Measurements from ENCODE around the gene LRRC8C.
A peak's percentile ranks its signal among the peaks of the same experiment; 100 is the strongest.

The LRRC8C gene

GRCh38 chr1:89739844-89740216, 106.9 kb downstream of the LRRC8C start:
- DNase-seq (ENCODE audit: low spot score in 2 of 2) (no peak), ATAC-seq (replicated peaks; ENCODE audit: extremely low read depth, poor library complexity, severe bottlenecking) (peak; percentile 73)
- Mint-ChIP-seq H3K9me3 (no peaks in the 10 kb centered on the region), H3K27me3 (no peaks in the 10 kb centered on the region), H3K36me3 (ENCODE audit: insufficient read depth) (peaks cover under 1% of the 10 kb centered on the region), H3K4me3 (peak overlapping the region; percentile 38), H3K4me1 (peaks cover 41% of the 10 kb centered on the region), H3K27ac (ENCODE audit: low read depth) (peak overlapping the region; percentile 87)

- ATAC-seq (replicated peaks; ENCODE audit: extremely low read depth, poor library complexity, severe bottlenecking) (no peak), DNase-seq (ENCODE audit: low spot score in 2 of 2) (no peak)
- H3K4me1 Mint-ChIP-seq, result peaks cover 54% of the 10 kb centered on the region
Measured at GRCh38 chr1:89743788-89744187, 110.9 kb downstream of the LRRC8C start.

GRCh38 chr1:89746424-89747149, 113.7 kb downstream of the LRRC8C start:
- no peak for DNase-seq (ENCODE audit: low spot score in 2 of 2)
- Mint-ChIP-seq H3K36me3 (ENCODE audit: insufficient read depth) (peaks cover 3% of the 10 kb centered on the region), H3K27ac (ENCODE audit: low read depth) (no peak overlapping the region), H3K4me3 (no peak overlapping the region), H3K4me1 (peaks cover 29% of the 10 kb centered on the region), H3K27me3 (no peaks in the 10 kb centered on the region), H3K9me3 (no peaks in the 10 kb centered on the region)
- ATAC-seq (replicated peaks; ENCODE audit: extremely low read depth, poor library complexity, severe bottlenecking), result no peak

More at GRCh38 chr1:89743788-89744187, 110.9 kb downstream of the LRRC8C start:
- no peaks in the 10 kb centered on the region for H3K27me3 Mint-ChIP-seq
- H3K27ac Mint-ChIP-seq (ENCODE audit: low read depth), result no peak overlapping the region
- H3K4me3 Mint-ChIP-seq, result no peak overlapping the region
- peaks cover 3% of the 10 kb centered on the region for H3K36me3 Mint-ChIP-seq (ENCODE audit: insufficient read depth)
- no peaks in the 10 kb centered on the region for H3K9me3 Mint-ChIP-seq

- H3K4me1 Mint-ChIP-seq, result peaks cover 53% of the 10 kb centered on the region
- H3K9me3 Mint-ChIP-seq, result no peaks in the 10 kb centered on the region
- no peaks in the 10 kb centered on the region for H3K36me3 Mint-ChIP-seq (ENCODE audit: insufficient read depth)
- ATAC-seq (replicated peaks; ENCODE audit: extremely low read depth, poor library complexity, severe bottlenecking), result no peak
- H3K27ac Mint-ChIP-seq (ENCODE audit: low read depth), result peak overlapping the region; percentile 67
- no peak overlapping the region for H3K4me3 Mint-ChIP-seq
- DNase-seq (ENCODE audit: low spot score in 2 of 2), result no peak
- H3K27me3 Mint-ChIP-seq, result no peaks in the 10 kb centered on the region
Measured at GRCh38 chr1:89753761-89754160, 120.8 kb downstream of the LRRC8C start.

- H3K36me3 Mint-ChIP-seq (ENCODE audit: insufficient read depth), result no peaks in the 10 kb centered on the region
- no peaks in the 10 kb centered on the region for H3K9me3 Mint-ChIP-seq
- DNase-seq (ENCODE audit: low spot score in 2 of 2) (no peak), ATAC-seq (replicated peaks; ENCODE audit: extremely low read depth, poor library complexity, severe bottlenecking) (no peak)
- H3K27me3 Mint-ChIP-seq, result no peaks in the 10 kb centered on the region
- no peak overlapping the region for H3K4me3 Mint-ChIP-seq
- peak overlapping the region; percentile 67 for H3K27ac Mint-ChIP-seq (ENCODE audit: low read depth)
- H3K4me1 Mint-ChIP-seq, result peaks cover 61% of the 10 kb centered on the region
Measured at GRCh38 chr1:89754518-89754917, 121.6 kb downstream of the LRRC8C start.

GRCh38 chr1:89755591-89755990, 122.7 kb downstream of the LRRC8C start:
- Mint-ChIP-seq H3K27me3 (no peaks in the 10 kb centered on the region), H3K36me3 (ENCODE audit: insufficient read depth) (no peaks in the 10 kb centered on the region), H3K4me1 (peaks cover 62% of the 10 kb centered on the region), H3K27ac (ENCODE audit: low read depth) (peak overlapping the region; percentile 67), H3K4me3 (no peak overlapping the region), H3K9me3 (no peaks in the 10 kb centered on the region)
- no peak for DNase-seq (ENCODE audit: low spot score in 2 of 2)
- no peak for ATAC-seq (replicated peaks; ENCODE audit: extremely low read depth, poor library complexity, severe bottlenecking)

- H3K27me3 Mint-ChIP-seq, result no peaks in the 10 kb centered on the region
- H3K4me3 Mint-ChIP-seq, result peak overlapping the region; percentile 56
- DNase-seq (ENCODE audit: low spot score in 2 of 2) (no peak), ATAC-seq (replicated peaks; ENCODE audit: extremely low read depth, poor library complexity, severe bottlenecking) (peak; percentile 64)
- peaks cover 72% of the 10 kb centered on the region for H3K4me1 Mint-ChIP-seq
- H3K36me3 Mint-ChIP-seq (ENCODE audit: insufficient read depth), result peaks cover 3% of the 10 kb centered on the region
- H3K27ac Mint-ChIP-seq (ENCODE audit: low read depth), result peak overlapping the region; percentile 85
- H3K9me3 Mint-ChIP-seq, result no peaks in the 10 kb centered on the region
Measured at GRCh38 chr1:89757532-89757931, 124.6 kb downstream of the LRRC8C start.

GRCh38 chr1:89758156-89758555, 125.2 kb downstream of the LRRC8C start:
- Mint-ChIP-seq H3K4me3 (peak overlapping the region; percentile 56), H3K4me1 (peaks cover 73% of the 10 kb centered on the region), H3K36me3 (ENCODE audit: insufficient read depth) (peaks cover 3% of the 10 kb centered on the region), H3K27me3 (no peaks in the 10 kb centered on the region), H3K9me3 (no peaks in the 10 kb centered on the region), H3K27ac (ENCODE audit: low read depth) (peak overlapping the region; percentile 85)
- DNase-seq (ENCODE audit: low spot score in 2 of 2) (no peak), ATAC-seq (replicated peaks; ENCODE audit: extremely low read depth, poor library complexity, severe bottlenecking) (no peak)

GRCh38 chr1:89759036-89759435, 126.1 kb downstream of the LRRC8C start:
- H3K4me3 Mint-ChIP-seq, result no peak overlapping the region
- H3K36me3 Mint-ChIP-seq (ENCODE audit: insufficient read depth), result peaks cover 6% of the 10 kb centered on the region
- DNase-seq (ENCODE audit: low spot score in 2 of 2) (no peak), ATAC-seq (replicated peaks; ENCODE audit: extremely low read depth, poor library complexity, severe bottlenecking) (no peak)
- peak overlapping the region; percentile 19 for H3K27ac Mint-ChIP-seq (ENCODE audit: low read depth)
- no peaks in the 10 kb centered on the region for H3K9me3 Mint-ChIP-seq
- H3K27me3 Mint-ChIP-seq, result no peaks in the 10 kb centered on the region
- H3K4me1 Mint-ChIP-seq, result peaks cover 75% of the 10 kb centered on the region

- Mint-ChIP-seq H3K27ac (ENCODE audit: low read depth) (no peak overlapping the region), H3K27me3 (no peaks in the 10 kb centered on the region), H3K9me3 (no peaks in the 10 kb centered on the region), H3K36me3 (ENCODE audit: insufficient read depth) (peaks cover 6% of the 10 kb centered on the region), H3K4me3 (no peak overlapping the region), H3K4me1 (peaks cover 63% of the 10 kb centered on the region)
- ATAC-seq (replicated peaks; ENCODE audit: extremely low read depth, poor library complexity, severe bottlenecking) (no peak), DNase-seq (ENCODE audit: low spot score in 2 of 2) (no peak)
Measured at GRCh38 chr1:89760496-89760895, 127.6 kb downstream of the LRRC8C start.

GRCh38 chr1:89761338-89761737, 128.4 kb downstream of the LRRC8C start:
- H3K27me3 Mint-ChIP-seq, result no peaks in the 10 kb centered on the region
- DNase-seq (ENCODE audit: low spot score in 2 of 2) (no peak), ATAC-seq (replicated peaks; ENCODE audit: extremely low read depth, poor library complexity, severe bottlenecking) (no peak)
- H3K36me3 Mint-ChIP-seq (ENCODE audit: insufficient read depth), result peaks cover 6% of the 10 kb centered on the region
- H3K4me3 Mint-ChIP-seq, result peak overlapping the region; percentile 75
- H3K9me3 Mint-ChIP-seq, result no peaks in the 10 kb centered on the region
- peaks cover 59% of the 10 kb centered on the region for H3K4me1 Mint-ChIP-seq
- H3K27ac Mint-ChIP-seq (ENCODE audit: low read depth), result peak overlapping the region; percentile 39

GRCh38 chr1:89761901-89762300, 129.0 kb downstream of the LRRC8C start:
- Mint-ChIP-seq H3K27ac (ENCODE audit: low read depth) (peak overlapping the region; percentile 39), H3K4me3 (peak overlapping the region; percentile 75)

GRCh38 chr1:89762386-89762778, 129.5 kb downstream of the LRRC8C start:
- Mint-ChIP-seq H3K27me3 (no peaks in the 10 kb centered on the region), H3K4me1 (peaks cover 49% of the 10 kb centered on the region), H3K27ac (ENCODE audit: low read depth) (peak overlapping the region; percentile 58), H3K36me3 (ENCODE audit: insufficient read depth) (peaks cover 6% of the 10 kb centered on the region), H3K4me3 (peak overlapping the region; percentile 75), H3K9me3 (no peaks in the 10 kb centered on the region)
- no peak for ATAC-seq (replicated peaks; ENCODE audit: extremely low read depth, poor library complexity, severe bottlenecking)
- DNase-seq (ENCODE audit: low spot score in 2 of 2), result no peak

More at GRCh38 chr1:89761901-89762300, 129.0 kb downstream of the LRRC8C start:
- Mint-ChIP-seq H3K4me1 (peaks cover 54% of the 10 kb centered on the region), H3K36me3 (ENCODE audit: insufficient read depth) (peaks cover 6% of the 10 kb centered on the region), H3K27me3 (no peaks in the 10 kb centered on the region), H3K9me3 (no peaks in the 10 kb centered on the region)
- ATAC-seq (replicated peaks; ENCODE audit: extremely low read depth, poor library complexity, severe bottlenecking), result no peak
- DNase-seq (ENCODE audit: low spot score in 2 of 2), result no peak
